Transverse colon (tissue), 4 donors: Measurements from ENCODE around the gene SPECC1.

ENCODE experiments used
- CTCF ChIP-seq, 5 experiments: fragments of 200-600 bp in 3 of 5; fragments of 450-650 bp in 2 of 5; sonication (generic) in 3 of 5; IDR thresholded peaks; 1 replicate in 2 of 5; 2 replicates in 3 of 5; pipeline ENCODE4 v1.5.1; 2016 to 2017; ENCODE audit warnings: antibody characterized with exemption in 5 of 5, inconsistent platforms in 3 of 5, mild to moderate bottlenecking in 2 of 5, moderate library complexity in 1 of 5
- EP300 ChIP-seq: sonication (generic); formaldehyde crosslinking; IDR thresholded peaks from one replicate; pipeline ENCODE4 v1.6.1; 2017; ENCODE audit warnings: antibody characterized with exemption, low read depth
- POLR2A ChIP-seq: fragments of 450-650 bp; IDR thresholded peaks from one replicate; pipeline ENCODE4 v1.6.1; 2016; ENCODE audit warnings: antibody characterized with exemption, mild to moderate bottlenecking, moderate library complexity
- POLR2AphosphoS5 ChIP-seq, 3 donors: sonication (generic); formaldehyde crosslinking; IDR thresholded peaks; one replicate each; pipeline ENCODE4 v1.6.1; 2016; ENCODE audit warnings: antibody characterized with exemption in 3 of 3

GRCh38 chr17:20211246-20211645 is 202.1 kb downstream of the SPECC1 start:
- TF ChIP-seq CTCF (IDR thresholded peaks at IDR 0.05), result no peak
- TF ChIP-seq POLR2AphosphoS5 (IDR thresholded peaks at IDR 0.05), result no peak
- no peak for TF ChIP-seq EP300
- TF ChIP-seq POLR2A, result no peak
